Neural cell (in vitro differentiated cells): Measurements from ENCODE around the gene TMEM119. TPM values are rescaled to one million over a fixed set of nuclear protein-coding genes. Genes with fewer than 3 reads are reported as not detected.

Experiments
- H2AFZ ChIP-seq: fragments of 200-600, 300-800 bp; sonication (generic), shearing (Covaris generic); 2 replicates; pipeline ENCODE4 v1.6.0; 2014; ENCODE audit warnings: low read depth, mild to moderate bottlenecking, antibody characterized with exemption, low read length, moderate library complexity
- H3F3A ChIP-seq: fragments of 200-600 bp; shearing (Covaris generic); 2 replicates; pipeline ENCODE4 v1.6.1; 2016; ENCODE audit warnings: mild to moderate bottlenecking, moderate library complexity, mixed read lengths, antibody characterized with exemption, low read length; ENCODE audit not compliant: insufficient read depth, poor library complexity, severe bottlenecking
- H3K27ac ChIP-seq: fragments of 200-600, 300-800 bp; sonication (generic), shearing (Covaris generic); 2 replicates; pipeline ENCODE4 v1.5.1; 2014; ENCODE audit warnings: mild to moderate bottlenecking, low read length, moderate library complexity
- H3K27me3 ChIP-seq: fragments of 300-800, 200-600 bp; sonication (generic), shearing (Covaris generic); 2 replicates; pipeline ENCODE4 v1.6.0; 2014; ENCODE audit warnings: mild to moderate bottlenecking, low read depth, low read length, moderate library complexity; ENCODE audit not compliant: insufficient read depth
- H3K36me3 ChIP-seq: fragments of 300-800, 200-600 bp; sonication (generic), shearing (Covaris generic); 2 replicates; pipeline ENCODE4 v1.5.1; 2014; ENCODE audit warnings: mild to moderate bottlenecking, antibody characterized with exemption, low read length, moderate library complexity; ENCODE audit not compliant: insufficient read depth
- H3K4me2 ChIP-seq: fragments of 300-800, 200-600 bp; sonication (generic), shearing (Covaris generic); 2 replicates; pipeline ENCODE4 v1.6.0; 2014; ENCODE audit warnings: mild to moderate bottlenecking, low read length
- H3K4me3 ChIP-seq: fragments of 300-800, 200-600 bp; sonication (generic), shearing (Covaris generic); 2 replicates; pipeline ENCODE4 v1.5.1; 2014; ENCODE audit warnings: mild to moderate bottlenecking, low read length, moderate library complexity
- H3K79me2 ChIP-seq: fragments of 200-600 bp; shearing (Covaris generic); replicated peaks from 2 replicates; pipeline ENCODE4 v1.6.0; 2014; ENCODE audit warnings: mild to moderate bottlenecking, low read length, moderate library complexity; ENCODE audit not compliant: insufficient read depth
- H3K9ac ChIP-seq: fragments of 300-800, 200-600 bp; sonication (generic), shearing (Covaris generic); 2 replicates; pipeline ENCODE4 v1.6.1; 2016; ENCODE audit warnings: mild to moderate bottlenecking, low read length, mixed read lengths
- H3K9me2 ChIP-seq: fragments of 200-600 bp; shearing (Covaris generic); 2 replicates; pipeline ENCODE4 v1.6.1; 2016; ENCODE audit warnings: mild to moderate bottlenecking, low read length, mixed read lengths; ENCODE audit not compliant: insufficient read depth
- H3K9me3 ChIP-seq: fragments of 200-600, 300-800 bp; sonication (generic), shearing (Covaris generic); 2 replicates; pipeline ENCODE4 v1.6.1; 2016; ENCODE audit warnings: mild to moderate bottlenecking, mixed run types, low read length, moderate library complexity, mixed read lengths
- H4K20me1 ChIP-seq: fragments of 200-600 bp; shearing (Covaris generic); 2 replicates; pipeline ENCODE4 v1.6.1; 2016; ENCODE audit warnings: mild to moderate bottlenecking, mixed run types; ENCODE audit not compliant: insufficient read depth
- EP300 ChIP-seq: fragments of 450-650 bp; conservative IDR thresholded peaks from 2 replicates; pipeline ENCODE4 v1.6.1; 2014; ENCODE audit warnings: antibody characterized with exemption, mild to moderate bottlenecking, moderate library complexity; ENCODE audit not compliant: poor library complexity, severe bottlenecking
- EZH2 ChIP-seq: fragments of 200-600, 300-800 bp; shearing (Covaris generic), sonication (generic); IDR thresholded peaks from 2 replicates; pipeline ENCODE4 v1.6.1; 2014; ENCODE audit warnings: antibody characterized with exemption, low read length, borderline replicate concordance, mild to moderate bottlenecking; ENCODE audit not compliant: insufficient read depth, poor library complexity, severe bottlenecking
- MXI1 ChIP-seq: fragments of 450-650 bp; conservative IDR thresholded peaks from 2 replicates; pipeline ENCODE4 v1.6.1; 2014; ENCODE audit warnings: antibody characterized with exemption, mild to moderate bottlenecking; ENCODE audit not compliant: poor library complexity, severe bottlenecking
- POLR2AphosphoS5 ChIP-seq: IDR thresholded peaks from 2 replicates; pipeline ENCODE4 v1.6.1; 2012
- RAD21 ChIP-seq: fragments of 450-650 bp; conservative IDR thresholded peaks from 2 replicates; pipeline ENCODE4 v1.6.1; 2014; ENCODE audit warnings: antibody characterized with exemption, mild to moderate bottlenecking, moderate library complexity
- SMC3 ChIP-seq: fragments of 450-650 bp; conservative IDR thresholded peaks from 2 replicates; pipeline ENCODE4 v1.6.1; 2014; ENCODE audit warnings: antibody characterized with exemption, mild to moderate bottlenecking, moderate library complexity; ENCODE audit not compliant: poor library complexity
- TAF1 ChIP-seq: IDR thresholded peaks from 2 replicates; pipeline ENCODE4 v1.6.1; 2012; ENCODE audit warnings: low read depth
- polyA plus RNA-seq: library from polyadenylated mRNA; depleted of rRNA; stranded (reverse); fragments of >200 nt; gene quantifications from 2 replicates; pipeline ENCODE4 v1.2.3, GENCODE V29; 2014
- TF ChIP-seq, protein P1 (sequence below): IDR thresholded peaks from 2 replicates; pipeline ENCODE4 v1.6.1; 2012; ENCODE audit warnings: borderline replicate concordance
- TF ChIP-seq, protein P2 (sequence below): fragments of 450-650 bp; IDR thresholded peaks from 2 replicates; pipeline ENCODE4 v1.5.1; 2014; ENCODE audit warnings: antibody characterized with exemption, mild to moderate bottlenecking, moderate library complexity; ENCODE audit not compliant: poor library complexity, severe bottlenecking

The TMEM119 gene
- polyA plus RNA-seq, 1 donor from 2014 or later, result not detected

- Histone ChIP-seq H3K9me3 (no peaks in the 10 kb centered on the region), H3K9me2 (no peaks in the 10 kb centered on the region), H4K20me1 (no peaks in the 10 kb centered on the region), H2AFZ (no peak overlapping the region), H3K79me2 (peaks cover 71% of the 10 kb centered on the region), H3F3A (no peaks in the 10 kb centered on the region), H3K27me3 (no peaks in the 10 kb centered on the region), H3K36me3 (peaks cover 4% of the 10 kb centered on the region), H3K9ac (no peak overlapping the region), H3K4me3 (no peak overlapping the region), H3K27ac (no peak overlapping the region), H3K4me2 (no peak overlapping the region)
- TF ChIP-seq POLR2AphosphoS5 (no peak), EP300 (no peak), RAD21 (no peak), SMC3 (no peak), MXI1 (no peak), EZH2 (no peak), TAF1 (no peak)
- TF ChIP-seq, protein P1, sequence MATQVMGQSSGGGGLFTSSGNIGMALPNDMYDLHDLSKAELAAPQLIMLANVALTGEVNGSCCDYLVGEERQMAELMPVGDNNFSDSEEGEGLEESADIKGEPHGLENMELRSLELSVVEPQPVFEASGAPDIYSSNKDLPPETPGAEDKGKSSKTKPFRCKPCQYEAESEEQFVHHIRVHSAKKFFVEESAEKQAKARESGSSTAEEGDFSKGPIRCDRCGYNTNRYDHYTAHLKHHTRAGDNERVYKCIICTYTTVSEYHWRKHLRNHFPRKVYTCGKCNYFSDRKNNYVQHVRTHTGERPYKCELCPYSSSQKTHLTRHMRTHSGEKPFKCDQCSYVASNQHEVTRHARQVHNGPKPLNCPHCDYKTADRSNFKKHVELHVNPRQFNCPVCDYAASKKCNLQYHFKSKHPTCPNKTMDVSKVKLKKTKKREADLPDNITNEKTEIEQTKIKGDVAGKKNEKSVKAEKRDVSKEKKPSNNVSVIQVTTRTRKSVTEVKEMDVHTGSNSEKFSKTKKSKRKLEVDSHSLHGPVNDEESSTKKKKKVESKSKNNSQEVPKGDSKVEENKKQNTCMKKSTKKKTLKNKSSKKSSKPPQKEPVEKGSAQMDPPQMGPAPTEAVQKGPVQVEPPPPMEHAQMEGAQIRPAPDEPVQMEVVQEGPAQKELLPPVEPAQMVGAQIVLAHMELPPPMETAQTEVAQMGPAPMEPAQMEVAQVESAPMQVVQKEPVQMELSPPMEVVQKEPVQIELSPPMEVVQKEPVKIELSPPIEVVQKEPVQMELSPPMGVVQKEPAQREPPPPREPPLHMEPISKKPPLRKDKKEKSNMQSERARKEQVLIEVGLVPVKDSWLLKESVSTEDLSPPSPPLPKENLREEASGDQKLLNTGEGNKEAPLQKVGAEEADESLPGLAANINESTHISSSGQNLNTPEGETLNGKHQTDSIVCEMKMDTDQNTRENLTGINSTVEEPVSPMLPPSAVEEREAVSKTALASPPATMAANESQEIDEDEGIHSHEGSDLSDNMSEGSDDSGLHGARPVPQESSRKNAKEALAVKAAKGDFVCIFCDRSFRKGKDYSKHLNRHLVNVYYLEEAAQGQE, result no peak
- TF ChIP-seq, protein P2, sequence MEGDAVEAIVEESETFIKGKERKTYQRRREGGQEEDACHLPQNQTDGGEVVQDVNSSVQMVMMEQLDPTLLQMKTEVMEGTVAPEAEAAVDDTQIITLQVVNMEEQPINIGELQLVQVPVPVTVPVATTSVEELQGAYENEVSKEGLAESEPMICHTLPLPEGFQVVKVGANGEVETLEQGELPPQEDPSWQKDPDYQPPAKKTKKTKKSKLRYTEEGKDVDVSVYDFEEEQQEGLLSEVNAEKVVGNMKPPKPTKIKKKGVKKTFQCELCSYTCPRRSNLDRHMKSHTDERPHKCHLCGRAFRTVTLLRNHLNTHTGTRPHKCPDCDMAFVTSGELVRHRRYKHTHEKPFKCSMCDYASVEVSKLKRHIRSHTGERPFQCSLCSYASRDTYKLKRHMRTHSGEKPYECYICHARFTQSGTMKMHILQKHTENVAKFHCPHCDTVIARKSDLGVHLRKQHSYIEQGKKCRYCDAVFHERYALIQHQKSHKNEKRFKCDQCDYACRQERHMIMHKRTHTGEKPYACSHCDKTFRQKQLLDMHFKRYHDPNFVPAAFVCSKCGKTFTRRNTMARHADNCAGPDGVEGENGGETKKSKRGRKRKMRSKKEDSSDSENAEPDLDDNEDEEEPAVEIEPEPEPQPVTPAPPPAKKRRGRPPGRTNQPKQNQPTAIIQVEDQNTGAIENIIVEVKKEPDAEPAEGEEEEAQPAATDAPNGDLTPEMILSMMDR, result no peak
Observed at GRCh38 chr12:108553799-108554198, 44.1 kb downstream of the TMEM119 start.

DNA sequence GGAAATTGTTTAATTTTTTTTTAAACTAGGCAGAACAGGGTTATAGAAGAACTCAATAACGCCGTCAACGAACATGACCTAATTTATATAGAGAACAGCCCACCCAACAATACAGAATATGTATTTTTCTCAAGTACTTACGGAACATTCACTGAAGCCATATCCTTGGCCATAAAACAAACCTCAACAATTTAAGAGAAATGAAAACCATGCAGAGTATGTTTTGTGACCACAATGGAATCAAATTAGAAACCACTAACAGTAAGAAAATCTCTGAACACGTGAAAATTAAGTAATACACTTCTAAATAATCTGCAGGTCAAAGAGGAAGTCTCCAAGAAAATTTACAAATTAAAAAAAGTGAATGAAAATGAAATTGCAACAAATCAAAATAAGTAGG, 46.3 kb downstream of the TMEM119 start:
- H4K20me1 ChIP-seq, result no peaks in the 10 kb centered on the region

More for the DNA sequence above, 46.3 kb downstream of the TMEM119 start:
- Histone ChIP-seq H3K4me3 (no peak overlapping the region), H3K79me2 (peaks cover 55% of the 10 kb centered on the region), H3K27me3 (no peaks in the 10 kb centered on the region), H3K27ac (no peak overlapping the region), H3K9me2 (no peaks in the 10 kb centered on the region), H3K9ac (no peak overlapping the region), H3F3A (no peaks in the 10 kb centered on the region), H3K9me3 (no peaks in the 10 kb centered on the region), H3K4me2 (no peak overlapping the region), H3K36me3 (no peaks in the 10 kb centered on the region), H2AFZ (no peak overlapping the region)
- TF ChIP-seq EZH2, result no peak
- TF ChIP-seq TAF1, result no peak
- TF ChIP-seq SMC3, result no peak
- TF ChIP-seq EP300, result no peak
- TF ChIP-seq POLR2AphosphoS5, result no peak
- TF ChIP-seq, protein P1, result no peak
- no peak for TF ChIP-seq MXI1
- TF ChIP-seq, protein P2, result no peak
- no peak for TF ChIP-seq RAD21
